K562 treated with DMSO at 1 percent for 48 hours (cell line): ENCODE results near the gene FOLR2. TPM values are rescaled to one million over a fixed set of nuclear protein-coding genes. Genes with fewer than 3 reads are reported as not detected.

ENCODE experiments used
- total RNA-seq: library from RNA; unstranded; fragments of 300-600 nt; gene quantifications from 2 replicates; pipeline ENCODE4 v1.2.3, GENCODE V29; 2022; ENCODE audit warnings: low replicate concordance; ENCODE audit errors: extremely low read depth

Gene FOLR2
- not detected in 2 replicates for total RNA-seq

GRCh38 chr11:72216638-72217037 is at the start of gene FOLR2:
Gene FOLR2, plus strand, starts transcription at chr11:72216794. Its CDS starts 1,791 bp downstream, at chr11:72218585.

GRCh38 chr11:72191961-72192381 is 24.6 kb upstream of the FOLR2 start, which contains the start of gene FOLR1:
Gene FOLR1, plus strand, starts transcription at chr11:72192140. Its CDS starts 34 bp downstream, at chr11:72192174.

DNA sequence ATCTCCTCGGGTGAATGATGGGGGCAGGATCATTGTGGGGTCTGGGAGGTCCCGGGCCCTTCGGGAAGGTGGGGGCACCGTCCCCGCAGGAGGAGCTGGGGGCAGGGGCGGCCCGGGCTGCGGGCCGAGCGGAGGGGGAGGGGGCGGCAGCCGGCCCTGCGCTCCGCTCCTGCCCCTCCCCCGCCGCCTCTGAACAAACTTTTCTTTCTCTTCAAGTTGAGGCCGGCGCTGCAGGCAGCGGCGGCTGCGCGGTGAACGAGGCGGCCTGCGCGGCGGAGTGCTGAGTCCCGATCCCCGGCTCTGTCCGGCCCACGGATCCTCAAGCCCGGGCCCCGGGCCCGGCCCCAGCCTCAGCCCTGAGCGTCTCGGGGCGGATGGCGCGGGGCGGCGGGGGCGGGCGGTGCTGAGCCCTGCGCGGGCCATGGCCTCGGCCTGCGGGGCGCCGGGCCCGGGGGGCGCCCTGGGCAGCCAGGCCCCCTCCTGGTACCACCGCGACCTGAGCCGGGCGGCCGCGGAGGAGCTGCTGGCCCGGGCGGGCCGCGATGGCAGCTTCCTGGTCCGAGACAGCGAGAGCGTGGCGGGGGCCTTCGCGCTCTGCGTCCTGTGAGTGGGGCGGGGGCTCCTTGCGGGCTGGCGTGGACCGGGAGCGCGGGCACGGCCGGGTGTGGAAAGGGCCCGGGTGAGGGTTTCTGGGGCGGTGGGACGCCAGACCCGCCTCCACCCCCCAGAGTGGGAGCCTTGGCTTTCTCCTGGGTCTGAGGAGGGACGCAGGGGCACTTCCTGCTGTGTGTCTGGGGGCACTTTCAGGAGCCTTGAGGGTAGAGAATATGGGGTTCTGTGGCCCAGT is 8.2 kb downstream of the FOLR2 start, which contains the start of gene INPPL1:
INPPL1 (plus strand) TSS at position 204 of the 847 bp plus-strand sequence; CDS start at position 422, 218 bp downstream.

GRCh38 chr11:72244060-72244360 is 27.4 kb downstream of the FOLR2 start, which contains the start of gene PHOX2A:
Gene PHOX2A, minus strand, starts transcription at chr11:72244176. Its CDS starts 172 bp downstream, at chr11:72244004.

Other genes with a start within 250 kb of the FOLR2 start
- not detected in 2 replicates for gene IL18BP, start 217.9 kb upstream of the FOLR2 start, total RNA-seq
- 172 TPM in 1 of 2 replicates, not detected in the other for gene NUMA1, start 136.3 kb upstream of the FOLR2 start, total RNA-seq
- gene LRRC51, start 135.9 kb upstream of the FOLR2 start, total RNA-seq: not detected in 2 replicates
- not detected in 2 replicates for gene LAMTOR1, start 113.5 kb upstream of the FOLR2 start, total RNA-seq
- not detected in 2 replicates for gene TOMT, start 110.9 kb upstream of the FOLR2 start, total RNA-seq
- not detected in 2 replicates for gene ANAPC15, start 104.1 kb upstream of the FOLR2 start, total RNA-seq
- gene FOLR3, start 81.1 kb upstream of the FOLR2 start, total RNA-seq: not detected in 2 replicates
- gene FOLR1, start 24.7 kb upstream of the FOLR2 start, total RNA-seq: not detected in 2 replicates
- gene INPPL1, start 8.0 kb downstream of the FOLR2 start, total RNA-seq: not detected in 2 replicates
- not detected in 2 replicates for gene PHOX2A, start 27.4 kb downstream of the FOLR2 start, total RNA-seq
- gene CLPB, start 217.7 kb downstream of the FOLR2 start, total RNA-seq: not detected in 2 replicates